Measurements from ENCODE around the gene BCL2L14. TPM values are rescaled to one million over a fixed set of nuclear protein-coding genes. Genes with fewer than 3 reads are reported as not detected.

The BCL2L14 gene
- total and polyA plus RNA-seq, 2 donors from 2014 or later = 2.2 to 2.7 TPM

GRCh38 chr12:12083688-12084087, 12.9 kb downstream of the BCL2L14 start:
- FAIRE-seq = no peak

GRCh38 chr12:12086362-12086761, 15.6 kb downstream of the BCL2L14 start:
- Histone ChIP-seq H3K27ac (ENCODE audit: low read depth in 2 of 2, low read length in 2 of 2) (no peak overlapping the region), H3K9ac (ENCODE audit: low read length in 3 of 3) (no peak overlapping the region), H3K36me3 (ENCODE audit: control insufficient read depth in 2 of 3, insufficient read depth in 3 of 3, low read length in 3 of 3) (no peaks in the 10 kb centered on the region), H3K4me3 (ENCODE audit: low read length in 3 of 3) (no peak overlapping the region), H3K27me3 (ENCODE audit: control insufficient read depth, insufficient read depth, low read length) (no peaks in the 10 kb centered on the region), H3K9me3 (ENCODE audit: control insufficient read depth in 2 of 3, insufficient read depth in 1 of 3, low read length in 3 of 3) (no peaks in the 10 kb centered on the region), H3K4me1 (ENCODE audit: control insufficient read depth in 2 of 3, insufficient read depth in 2 of 3, low read depth in 1 of 3, low read length in 3 of 3) (no peaks in the 10 kb centered on the region)
- TF ChIP-seq CTCF (IDR thresholded peaks at IDR 0.05; ENCODE audit: borderline replicate concordance, extremely low read depth, insufficient read depth) = no peak
- DNase-seq (no peak), FAIRE-seq (no peak)
- intact Hi-C loops (cut with DNase I) = loop anchor here (10.0 kb wide), 1 partner anchor 248 kb away; no protein-coding TSS in a partner anchor

More at GRCh38 chr12:12083688-12084087, 12.9 kb downstream of the BCL2L14 start:
- Histone ChIP-seq H3K27me3 (ENCODE audit: control insufficient read depth, insufficient read depth, low read length) (no peaks in the 10 kb centered on the region), H3K9ac (ENCODE audit: low read length in 3 of 3) (no peak overlapping the region), H3K4me3 (ENCODE audit: low read length in 3 of 3) (no peak overlapping the region), H3K36me3 (ENCODE audit: control insufficient read depth in 2 of 3, insufficient read depth in 3 of 3, low read length in 3 of 3) (no peaks in the 10 kb centered on the region), H3K27ac (ENCODE audit: low read depth in 2 of 2, low read length in 2 of 2) (no peak overlapping the region), H3K4me1 (ENCODE audit: control insufficient read depth in 2 of 3, insufficient read depth in 2 of 3, low read depth in 1 of 3, low read length in 3 of 3) (no peaks in the 10 kb centered on the region), H3K9me3 (ENCODE audit: control insufficient read depth in 2 of 3, insufficient read depth in 1 of 3, low read length in 3 of 3) (no peaks in the 10 kb centered on the region)
- no peak for TF ChIP-seq CTCF (IDR thresholded peaks at IDR 0.05; ENCODE audit: borderline replicate concordance, extremely low read depth, insufficient read depth)
- intact Hi-C loops (cut with DNase I) = loop anchor here (10.0 kb wide), 1 partner anchor 251 kb away; no protein-coding TSS in a partner anchor
- DNase-seq = no peak

GRCh38 chr12:12086973-12087692, 16.4 kb downstream of the BCL2L14 start:
- no peaks in the 10 kb centered on the region for H3K27me3 ChIP-seq (ENCODE audit: control insufficient read depth, insufficient read depth, low read length)
- FAIRE-seq (no peak), DNase-seq (peak in 2 of 5 donors; percentile 31 to 32)
- no peaks in the 10 kb centered on the region for H3K9me3 ChIP-seq (ENCODE audit: control insufficient read depth in 2 of 3, insufficient read depth in 1 of 3, low read length in 3 of 3)
- no peaks in the 10 kb centered on the region for H3K36me3 ChIP-seq (ENCODE audit: control insufficient read depth in 2 of 3, insufficient read depth in 3 of 3, low read length in 3 of 3)
- no peaks in the 10 kb centered on the region for H3K4me1 ChIP-seq (ENCODE audit: control insufficient read depth in 2 of 3, insufficient read depth in 2 of 3, low read depth in 1 of 3, low read length in 3 of 3)
- intact Hi-C loops (cut with DNase I) = loop anchor here (10.0 kb wide), 1 partner anchor 248 kb away; no protein-coding TSS in a partner anchor
- TF ChIP-seq CTCF (IDR thresholded peaks at IDR 0.05; ENCODE audit: borderline replicate concordance, extremely low read depth, insufficient read depth) = no peak
- H3K4me3 ChIP-seq (ENCODE audit: low read length in 3 of 3) = no peak overlapping the region
- H3K27ac ChIP-seq (ENCODE audit: low read depth in 2 of 2, low read length in 2 of 2) = no peak overlapping the region
- H3K9ac ChIP-seq (ENCODE audit: low read length in 3 of 3) = no peak overlapping the region
